ENCODE results near the gene TTLL11. TPM values are rescaled to one million over a fixed set of nuclear protein-coding genes. Genes with fewer than 3 reads are reported as not detected.

The TTLL11 gene
- total and polyA plus RNA-seq, 2 experiments from 2014 or later: 0.57 to 1.4 TPM

GRCh38 chr9:121958530-121958929 is 134.6 kb downstream of the TTLL11 start:
- no peak overlapping the region for H3K4me2 ChIP-seq
- no peak overlapping the region for H3K27ac ChIP-seq (ENCODE audit: low read depth)
- Mint-ChIP-seq H3K4me1 (peaks cover 5% of the 10 kb centered on the region; the same call in 2 of the 3 replicates), H3K4me3 (no peak overlapping the region), H3K9me3 (no peaks in the 10 kb centered on the region), H3K36me3 (ENCODE audit: low read depth) (no peaks in the 10 kb centered on the region), H3K27me3 (ENCODE audit: insufficient read depth, low read depth, poor library complexity) (peaks cover 10% of the 10 kb centered on the region), H3K27ac (no peak overlapping the region)
- no peak for ATAC-seq
- no peaks in the 10 kb centered on the region for H3K9me2 ChIP-seq (ENCODE audit: insufficient read depth)
- no peak overlapping the region for H3K4me3 ChIP-seq
- H2AFZ ChIP-seq: no peak overlapping the region
- no peaks in the 10 kb centered on the region for H4K20me1 ChIP-seq (replicated peaks; ENCODE audit: insufficient read depth)
- H3F3A ChIP-seq (replicated peaks; ENCODE audit: low read depth): no peaks in the 10 kb centered on the region
- H3K36me3 ChIP-seq (ENCODE audit: insufficient read depth): no peaks in the 10 kb centered on the region
- H3K27me3 ChIP-seq (ENCODE audit: insufficient read depth): no peaks in the 10 kb centered on the region
- no peak for DNase-seq (ENCODE audit: low spot score)
- TF ChIP-seq REST (IDR thresholded peaks at IDR 0.05; ENCODE audit: unreplicated experiment) (no peak), POLR2AphosphoS5 (IDR thresholded peaks at IDR 0.05; ENCODE audit: low read depth) (no peak), CTCF (conservative IDR thresholded peaks at IDR 0.05; ENCODE audit: low read depth in 2 of 2) (no peak), ZNF462 (CRISPR knock-in tag; IDR thresholded peaks at IDR 0.05) (no peak), JUNB (IDR thresholded peaks at IDR 0.05; ENCODE audit: unreplicated experiment) (no peak), CREB1 (CRISPR knock-in tag; IDR thresholded peaks at IDR 0.05; ENCODE audit: low read depth) (no peak), EZH2 (IDR thresholded peaks at IDR 0.05; ENCODE audit: low read depth, unreplicated experiment) (no peak), NANOG (IDR thresholded peaks at IDR 0.05; ENCODE audit: borderline replicate concordance) (no peak), ETS1 (IDR thresholded peaks at IDR 0.05) (no peak)
- H3K4me1 ChIP-seq (ENCODE audit: insufficient read depth): no peaks in the 10 kb centered on the region
- H3K79me2 ChIP-seq (replicated peaks; ENCODE audit: insufficient read depth): no peaks in the 10 kb centered on the region
